Activated naive CD4-positive, alpha-beta T cell treated with anti-CD3 and anti-CD28 coated beads for 36 hours (primary cell): ENCODE data around the gene TRMT10A. TPM values are rescaled to one million over a fixed set of nuclear protein-coding genes. Genes with fewer than 3 reads are reported as not detected.

Source experiments
- total RNA-seq, 2 experiments: library from RNA; stranded (reverse); gene quantifications; one replicate each; pipeline ENCODE4 v1.2.3, GENCODE V29; 2021

The TRMT10A gene
- total RNA-seq, 2 experiments from 2014 or later = 8.8 to 9.2 TPM

Other genes with a start within 250 kb of the TRMT10A start
- gene ADH1B, start 242.6 kb downstream of the TRMT10A start, total RNA-seq = not detected
- not detected for gene ADH1C, start 211.3 kb downstream of the TRMT10A start, total RNA-seq
- gene ADH7, start 128.7 kb downstream of the TRMT10A start, total RNA-seq = not detected
- not detected for gene C4orf17, start 53.0 kb downstream of the TRMT10A start, total RNA-seq
- under 1 TPM in 1 of 2 experiments, not detected in 1; 0.47 TPM for gene MTTP, start 10.8 kb upstream of the TRMT10A start, total RNA-seq
- not detected for gene C4orf54, start 93.8 kb upstream of the TRMT10A start, total RNA-seq